ENCODE measurements around the gene PLSCR3. TPM values are rescaled to one million over a fixed set of nuclear protein-coding genes. Genes with fewer than 3 reads are reported as not detected.

PLSCR3 gene
- total RNA-seq, 1 experiment from 2014 or later = 8.3 TPM

GRCh38 chr17:7356072-7356549, 38.2 kb downstream of the PLSCR3 start:
- in situ Hi-C loops (cut with HindIII; ENCODE audit: low sequenced_read_pairs) = no loop called here
- peak; percentile 82 for DNase-seq (ENCODE audit: low spot score)

- no peak for DNase-seq (ENCODE audit: low spot score)
- in situ Hi-C loops (cut with HindIII; ENCODE audit: low sequenced_read_pairs) = no loop called here
Measured at GRCh38 chr17:7355573-7355972, 38.8 kb downstream of the PLSCR3 start.

- DNase-seq (ENCODE audit: low spot score) = peak; percentile 36
- in situ Hi-C loops (cut with HindIII; ENCODE audit: low sequenced_read_pairs) = no loop called here
Measured at GRCh38 chr17:7355053-7355452, 39.3 kb downstream of the PLSCR3 start, which contains the start of gene TMEM95. TMEM95 (plus strand) TSS chr17:7355156; CDS start chr17:7355205, 49 bp downstream.

GRCh38 chr17:7354262-7354843, 40.0 kb downstream of the PLSCR3 start:
- no peak for DNase-seq (ENCODE audit: low spot score)
- in situ Hi-C loops (cut with HindIII; ENCODE audit: low sequenced_read_pairs) = no loop called here

GRCh38 chr17:7352910-7353635, 41.3 kb downstream of the PLSCR3 start:
- in situ Hi-C loops (cut with HindIII; ENCODE audit: low sequenced_read_pairs) = no loop called here
- no peak for DNase-seq (ENCODE audit: low spot score)

- in situ Hi-C loops (cut with HindIII; ENCODE audit: low sequenced_read_pairs) = no loop called here
- no peak for DNase-seq (ENCODE audit: low spot score)
Measured at GRCh38 chr17:7352503-7352889, 41.8 kb downstream of the PLSCR3 start.

- in situ Hi-C loops (cut with HindIII; ENCODE audit: low sequenced_read_pairs) = no loop called here
- peak; percentile 87 for DNase-seq (ENCODE audit: low spot score)
Measured at GRCh38 chr17:7351665-7352502, 42.4 kb downstream of the PLSCR3 start, which contains the start of gene KCTD11. KCTD11 (plus strand) TSS chr17:7352162.

- peak; percentile 66 for DNase-seq (ENCODE audit: low spot score)
- in situ Hi-C loops (cut with HindIII; ENCODE audit: low sequenced_read_pairs) = no loop called here
Measured at GRCh38 chr17:7348478-7349242, 45.7 kb downstream of the PLSCR3 start.

GRCh38 chr17:7347630-7348477, 46.5 kb downstream of the PLSCR3 start:
- in situ Hi-C loops (cut with HindIII; ENCODE audit: low sequenced_read_pairs) = no loop called here
- no peak for DNase-seq (ENCODE audit: low spot score)

GRCh38 chr17:7346761-7347614, 47.3 kb downstream of the PLSCR3 start:
- in situ Hi-C loops (cut with HindIII; ENCODE audit: low sequenced_read_pairs) = no loop called here

GRCh38 chr17:7343250-7343649, 51.1 kb downstream of the PLSCR3 start:
- in situ Hi-C loops (cut with HindIII; ENCODE audit: low sequenced_read_pairs) = no loop called here
- DNase-seq (ENCODE audit: low spot score) = no peak

More at GRCh38 chr17:7346761-7347614, 47.3 kb downstream of the PLSCR3 start:
- no peak for DNase-seq (ENCODE audit: low spot score)

- DNase-seq (ENCODE audit: low spot score) = no peak
- in situ Hi-C loops (cut with HindIII; ENCODE audit: low sequenced_read_pairs) = no loop called here
Measured at GRCh38 chr17:7341842-7342241, 52.5 kb downstream of the PLSCR3 start.

- DNase-seq (ENCODE audit: low spot score) = no peak
- in situ Hi-C loops (cut with HindIII; ENCODE audit: low sequenced_read_pairs) = no loop called here
Measured at GRCh38 chr17:7340179-7340578, 54.1 kb downstream of the PLSCR3 start.

Other genes starting within 250 kb of the PLSCR3 start
- gene ASGR1, start 215.2 kb downstream of the PLSCR3 start, total RNA-seq (2014; rRNA removed; shearing (Covaris generic)) = 3.3 and 7.1 TPM in 2 replicates
- 15.5 and 18.8 TPM in 2 replicates for gene DLG4, start 174.7 kb downstream of the PLSCR3 start, total RNA-seq (2014; rRNA removed; shearing (Covaris generic))
- gene ACADVL, start 174.6 kb downstream of the PLSCR3 start, total RNA-seq (2014; rRNA removed; shearing (Covaris generic)) = 399 and 405 TPM in 2 replicates
- gene DVL2, start 160.0 kb downstream of the PLSCR3 start, total RNA-seq (2014; rRNA removed; shearing (Covaris generic)) = 89.9 and 99.0 TPM in 2 replicates
- gene PHF23, start 155.1 kb downstream of the PLSCR3 start, total RNA-seq (2014; rRNA removed; shearing (Covaris generic)) = 113 and 121 TPM in 2 replicates
- gene GABARAP, start 152.1 kb downstream of the PLSCR3 start, total RNA-seq (2014; rRNA removed; shearing (Covaris generic)) = 227 and 249 TPM in 2 replicates
- 18.3 and 26.8 TPM in 2 replicates for gene CTDNEP1, start 142.8 kb downstream of the PLSCR3 start, total RNA-seq (2014; rRNA removed; shearing (Covaris generic))
- gene ELP5, start 142.3 kb downstream of the PLSCR3 start, total RNA-seq (2014; rRNA removed; shearing (Covaris generic)) = 74.1 and 95.6 TPM in 2 replicates
- gene CLDN7, start 132.0 kb downstream of the PLSCR3 start, total RNA-seq (2014; rRNA removed; shearing (Covaris generic)) = 0.17 and 3.5 TPM in 2 replicates
- 2.3 and 2.7 TPM in 2 replicates for gene SLC2A4, start 112.8 kb downstream of the PLSCR3 start, total RNA-seq (2014; rRNA removed; shearing (Covaris generic))
- 20.5 and 20.9 TPM in 2 replicates for gene YBX2, start 99.9 kb downstream of the PLSCR3 start, total RNA-seq (2014; rRNA removed; shearing (Covaris generic))
- 1,140 and 1,147 TPM in 2 replicates for gene EIF5A, start 86.9 kb downstream of the PLSCR3 start, total RNA-seq (2014; rRNA removed; shearing (Covaris generic))
- 109 and 113 TPM in 2 replicates for gene GPS2, start 79.2 kb downstream of the PLSCR3 start, total RNA-seq (2014; rRNA removed; shearing (Covaris generic))
- 21.4 and 50.0 TPM in 2 replicates for gene NEURL4, start 65.2 kb downstream of the PLSCR3 start, total RNA-seq (2014; rRNA removed; shearing (Covaris generic))
- gene ACAP1, start 58.0 kb downstream of the PLSCR3 start, total RNA-seq (2014; rRNA removed; shearing (Covaris generic)) = 0.61 TPM in 1 of 2 replicates, not detected in the other
- gene KCTD11, start 42.4 kb downstream of the PLSCR3 start, total RNA-seq (2014; rRNA removed; shearing (Covaris generic)) = 12.0 and 14.3 TPM in 2 replicates
- gene TMEM95, start 39.4 kb downstream of the PLSCR3 start, total RNA-seq (2014; rRNA removed; shearing (Covaris generic)) = not detected in 2 replicates
- gene TNK1, start 13.4 kb downstream of the PLSCR3 start, total RNA-seq (2014; rRNA removed; shearing (Covaris generic)) = not detected in 2 replicates
- 200 and 369 TPM in 2 replicates for gene TMEM256, start 9.6 kb upstream of the PLSCR3 start, total RNA-seq (2014; rRNA removed; shearing (Covaris generic))
- 5.5 and 6.8 TPM in 2 replicates for gene NLGN2, start 13.3 kb upstream of the PLSCR3 start, total RNA-seq (2014; rRNA removed; shearing (Covaris generic))
- gene SPEM1, start 25.8 kb upstream of the PLSCR3 start, total RNA-seq (2014; rRNA removed; shearing (Covaris generic)) = not detected in 2 replicates
- not detected in 2 replicates for gene SPEM2, start 31.1 kb upstream of the PLSCR3 start, total RNA-seq (2014; rRNA removed; shearing (Covaris generic))
- not detected in 2 replicates for gene SPEM3, start 34.3 kb upstream of the PLSCR3 start, total RNA-seq (2014; rRNA removed; shearing (Covaris generic))
- 4.6 and 4.9 TPM in 2 replicates for gene TMEM102, start 40.9 kb upstream of the PLSCR3 start, total RNA-seq (2014; rRNA removed; shearing (Covaris generic))
- 20.4 and 24.2 TPM in 2 replicates for gene FGF11, start 45.0 kb upstream of the PLSCR3 start, total RNA-seq (2014; rRNA removed; shearing (Covaris generic))
- 7.6 and 24.0 TPM in 2 replicates for gene CHRNB1, start 50.5 kb upstream of the PLSCR3 start, total RNA-seq (2014; rRNA removed; shearing (Covaris generic))
- gene ZBTB4, start 85.1 kb upstream of the PLSCR3 start, total RNA-seq (2014; rRNA removed; shearing (Covaris generic)) = 4.1 and 4.4 TPM in 2 replicates
- gene SLC35G6, start 86.9 kb upstream of the PLSCR3 start, total RNA-seq (2014; rRNA removed; shearing (Covaris generic)) = not detected in 2 replicates
- gene POLR2A, start 89.8 kb upstream of the PLSCR3 start, total RNA-seq (2014; rRNA removed; shearing (Covaris generic)) = 52.7 and 52.8 TPM in 2 replicates
- gene TNFSF12, start 154.5 kb upstream of the PLSCR3 start, total RNA-seq (2014; rRNA removed; shearing (Covaris generic)) = not detected in 2 replicates
- 1.5 TPM in 1 of 2 replicates, not detected in the other for gene TNFSF13, start 164.2 kb upstream of the PLSCR3 start, total RNA-seq (2014; rRNA removed; shearing (Covaris generic))
- gene SENP3, start 167.4 kb upstream of the PLSCR3 start, total RNA-seq (2014; rRNA removed; shearing (Covaris generic)) = 157 and 182 TPM in 2 replicates
- gene CD68, start 185.1 kb upstream of the PLSCR3 start, total RNA-seq (2014; rRNA removed; shearing (Covaris generic)) = 119 and 129 TPM in 2 replicates
- 151 and 157 TPM in 2 replicates for gene MPDU1, start 189.3 kb upstream of the PLSCR3 start, total RNA-seq (2014; rRNA removed; shearing (Covaris generic))
- gene SOX15, start 195.6 kb upstream of the PLSCR3 start, total RNA-seq (2014; rRNA removed; shearing (Covaris generic)) = 6.8 and 12.1 TPM in 2 replicates
- gene FXR2, start 220.4 kb upstream of the PLSCR3 start, total RNA-seq (2014; rRNA removed; shearing (Covaris generic)) = 75.9 and 88.0 TPM in 2 replicates
- 70.2 and 96.9 TPM in 2 replicates for gene SAT2, start 233.3 kb upstream of the PLSCR3 start, total RNA-seq (2014; rRNA removed; shearing (Covaris generic))
- not detected in 2 replicates for gene SHBG, start 235.6 kb upstream of the PLSCR3 start, total RNA-seq (2014; rRNA removed; shearing (Covaris generic))